Endothelial cell of umbilical vein (primary cell): ENCODE data around the gene EDAR. TPM values are rescaled to one million over a fixed set of nuclear protein-coding genes. Genes with fewer than 3 reads are reported as not detected.

Experiments used
- BruUV-seq: library from RNA; stranded (reverse); fragments of 400-500 nt; replicated peaks from 2 replicates; lab custom pipeline; 2021; lab: Mats Ljungman, UMichigan
- CTCF ChIA-PET: fragments of 300-600, 350-600 bp; sonication (Branson Sonifier 250); formaldehyde crosslinking; loops from one replicate; lab custom pipeline; 2021; ENCODE audit warnings: antibody characterized with exemption, inconsistent platforms; lab: Charles Lee
- POLR2A ChIA-PET: fragments of 300-600, 350-600 bp; sonication (Branson Sonifier 250); formaldehyde crosslinking; loops from one replicate; lab custom pipeline; 2021; ENCODE audit warnings: antibody characterized with exemption, inconsistent platforms; lab: Charles Lee
- DNase-seq: peaks from one replicate; pipeline ENCODE4 v3.0.0-alpha.2; 2011; ENCODE audit warnings: low read depth, low spot score
- FAIRE-seq: peaks from 2 replicates; lab custom pipeline; 2011; peaks lifted over from hg19 to GRCh38; lab: Jason Lieb, UNC
- H2AFZ ChIP-seq: 2 replicates; pipeline ENCODE4 v1.6.0; 2012; ENCODE audit warnings: low read depth, low read length, control low read depth, inconsistent platforms
- H3K27ac ChIP-seq: 2 replicates; pipeline ENCODE4 v1.5.1; 2011; ENCODE audit warnings: low read depth, mild to moderate bottlenecking, control low read depth, low read length, moderate library complexity; ENCODE audit not compliant: insufficient read depth
- H3K27me3 ChIP-seq, 2 experiments: 2 replicates each; pipeline versions ENCODE4 v1.6.0 to v1.6.1; 2011; ENCODE audit warnings: low read length in 2 of 2, mixed read lengths in 1 of 2; ENCODE audit not compliant: control insufficient read depth in 2 of 2, insufficient read depth in 2 of 2
- H3K36me3 ChIP-seq, 2 experiments: 2 replicates in 1 of 2; 3 replicates in 1 of 2; pipeline ENCODE4 v1.5.1; 2011; ENCODE audit warnings: low read length in 2 of 2, mild to moderate bottlenecking in 1 of 2, moderate library complexity in 1 of 2; ENCODE audit not compliant: control insufficient read depth in 2 of 2, insufficient read depth in 2 of 2; ENCODE audit errors: extremely low read depth in 1 of 2
- H3K4me1 ChIP-seq: 3 replicates; pipeline ENCODE4 v1.5.1; 2011; ENCODE audit warnings: mild to moderate bottlenecking, low read length; ENCODE audit not compliant: control insufficient read depth, insufficient read depth; ENCODE audit errors: extremely low read depth
- H3K4me2 ChIP-seq: 2 replicates; pipeline ENCODE4 v1.6.1; 2011; ENCODE audit warnings: low read length, control low read depth, mixed read lengths; ENCODE audit not compliant: insufficient read depth
- H3K4me3 ChIP-seq, 3 experiments: fragments of 200-600 bp in 1 of 3; sonication (generic), shearing (Covaris generic) in 1 of 3; replicated peaks in 1 of 3; 2 replicates each; pipeline ENCODE4 v1.5.1; 2011 to 2016; ENCODE audit warnings: control low read depth in 3 of 3, low read length in 3 of 3, mild to moderate bottlenecking in 2 of 3, inconsistent platforms in 1 of 3, low read depth in 1 of 3, moderate library complexity in 1 of 3; ENCODE audit not compliant: insufficient read depth in 1 of 3
- H3K79me2 ChIP-seq: 2 replicates; pipeline ENCODE4 v1.6.0; 2012; ENCODE audit warnings: low read length, inconsistent platforms; ENCODE audit not compliant: control insufficient read depth, insufficient read depth
- H3K9ac ChIP-seq: replicated peaks from 2 replicates; pipeline ENCODE3; 2011; ENCODE audit warnings: low read length, control low read depth; ENCODE audit not compliant: insufficient read depth; ENCODE audit errors: extremely low read depth
- H3K9me1 ChIP-seq: replicated peaks from 3 replicates; pipeline ENCODE4 v1.6.0; 2011; ENCODE audit warnings: mild to moderate bottlenecking, low read length; ENCODE audit not compliant: control insufficient read depth, insufficient read depth; ENCODE audit errors: extremely low read depth
- H3K9me3 ChIP-seq: replicated peaks from 2 replicates; pipeline ENCODE4 v1.5.1; 2012; ENCODE audit warnings: low read length, inconsistent platforms; ENCODE audit not compliant: control insufficient read depth, insufficient read depth
- H4K20me1 ChIP-seq: replicated peaks from 2 replicates; pipeline ENCODE3; 2011; ENCODE audit warnings: mild to moderate bottlenecking, low read length; ENCODE audit not compliant: control insufficient read depth, insufficient read depth; ENCODE audit errors: extremely low read depth
- CTCF ChIP-seq, 2 donors: IDR thresholded peaks; 1 replicate in 1 of 2; 2 replicates in 1 of 2; pipeline ENCODE4 v1.5.1; 2011; ENCODE audit warnings: low read length in 2 of 2, mild to moderate bottlenecking in 2 of 2, moderate library complexity in 2 of 2, control low read depth in 1 of 2, inconsistent platforms in 1 of 2, low read depth in 1 of 2; ENCODE audit not compliant: insufficient read depth in 1 of 2; ENCODE audit errors: extremely low read depth in 1 of 2
- GATA2 ChIP-seq: IDR thresholded peaks from 2 replicates; pipeline ENCODE4 v1.7.0; 2011; ENCODE audit warnings: low read depth, mild to moderate bottlenecking, moderate library complexity, mixed read lengths, low read length; ENCODE audit not compliant: insufficient read length, insufficient read depth
- MYC ChIP-seq: IDR thresholded peaks from one replicate; pipeline ENCODE4 v1.6.1; 2011; ENCODE audit warnings: mild to moderate bottlenecking, low read depth, low read length
- POLR2A ChIP-seq: IDR thresholded peaks from 2 replicates; pipeline ENCODE4 v1.6.1; 2012; ENCODE audit warnings: low read depth, mild to moderate bottlenecking, control low read depth, low read length
- POLR2AphosphoS5 ChIP-seq: IDR thresholded peaks from 2 replicates; pipeline ENCODE4 v1.6.1; 2012; ENCODE audit warnings: low read depth, mild to moderate bottlenecking, control low read depth, low read length, moderate library complexity; ENCODE audit not compliant: insufficient read depth
- dilution Hi-C: fragments of 300-500 bp; cut with MboI; formaldehyde crosslinking; loops from one replicate; pipeline ENCODE4 v1.15.0; 2019; ENCODE audit warnings: low sequenced_read_pairs; ENCODE audit not compliant: extremely low pct_ligation_motif_present
- intact Hi-C: fragments of 100-400 bp; cut with micrococcal nuclease; formaldehyde crosslinking; loops from one replicate; pipeline ENCODE4 v1.10.0; 2022
- polyA plus RNA-seq, 4 experiments: library from polyadenylated mRNA; depleted of rRNA in 3 of 4; stranded (reverse) in 3 of 4; unstranded in 1 of 4; fragments of >200 nt; gene quantifications; 2 replicates each; pipeline versions ENCODE4 v1.2.1 to v1.2.3, GENCODE V29; 2011 to 2012; ENCODE audit warnings: missing spikeins in 1 of 4
- total RNA-seq: library from RNA; stranded (reverse); gene quantifications from 2 replicates; pipeline ENCODE4 v1.2.3, GENCODE V29; 2021

Gene EDAR
- total and polyA plus RNA-seq, 2 donors (not counting 3 experiments of a cell fraction or from before 2014, with no cell fraction given): not detected

GRCh38 chr2:108916122-108916795 lies 72.8 kb downstream of the EDAR start:
- POLR2A ChIA-PET: no interaction called here
- H3K4me1 ChIP-seq: no peaks in the 10 kb centered on the region

More at GRCh38 chr2:108916122-108916795, 72.8 kb downstream of the EDAR start:
- CTCF ChIA-PET: interaction anchor here (0.7 to 4.4 kb wide), 2 partner anchors 12 to 18 kb away, joined by 3 to 23 read pairs; no protein-coding TSS in a partner anchor
- Histone ChIP-seq H2AFZ (no peak overlapping the region), H3K27ac (no peak overlapping the region), H3K27me3 (no peaks in the 10 kb centered on the region), H3K9me1 (no peaks in the 10 kb centered on the region), H3K79me2 (no peaks in the 10 kb centered on the region), H3K36me3 (no peaks in the 10 kb centered on the region), H3K4me2 (no peak overlapping the region), H3K9ac (no peak overlapping the region), H3K9me3 (no peaks in the 10 kb centered on the region), H4K20me1 (no peaks in the 10 kb centered on the region), H3K4me3 (no peak overlapping the region)
- FAIRE-seq (no peak), DNase-seq (no peak)
- intact Hi-C loops: no loop called here
- no peak for TF ChIP-seq GATA2
- TF ChIP-seq POLR2AphosphoS5: no peak
- TF ChIP-seq CTCF (IDR thresholded peaks at IDR 0.05; ENCODE audit: extremely low read depth in 1 of 2, insufficient read depth in 1 of 2, low read depth in 1 of 2, low read length in 2 of 2): no peak
- TF ChIP-seq POLR2A: no peak
- no peak for TF ChIP-seq MYC
- dilution Hi-C loops: no loop called here
- BruUV-seq: no TSS peak
